HepG2 (cell line): ENCODE results near the gene PRKAG1. TPM values are rescaled to one million over a fixed set of nuclear protein-coding genes. Genes with fewer than 3 reads are reported as not detected.

ENCODE experiments used
- AGO2 ChIP-seq: fragments of 200-400 bp; formaldehyde crosslinking; optimal IDR thresholded peaks from 2 replicates; pipeline ENCODE3; 2017; ENCODE audit warnings: mild to moderate bottlenecking, low read depth, low read length, moderate library complexity
- FOXM1 ChIP-seq: sonication (generic); formaldehyde crosslinking; IDR thresholded peaks from 2 replicates; pipeline ENCODE4 v1.5.0; 2020; ENCODE audit warnings: missing genetic modification reagents
- KLF13 ChIP-seq: sonication (generic); formaldehyde crosslinking; IDR thresholded peaks from 2 replicates; pipeline ENCODE4 v1.4.0; 2020; ENCODE audit warnings: mild to moderate bottlenecking, missing genetic modification reagents
- REL ChIP-seq: sonication (generic); formaldehyde crosslinking; conservative IDR thresholded peaks from 2 replicates; pipeline ENCODE4 v1.8.0; 2022; ENCODE audit warnings: mild to moderate bottlenecking, missing genetic modification reagents, moderate library complexity
- RFX5 ChIP-seq: IDR thresholded peaks from 2 replicates; pipeline ENCODE4 v1.6.1; 2011; ENCODE audit warnings: low read depth, low read length, improper control_type of control experiment
- SOX6 ChIP-seq, 2 experiments: fragments of 450-650 bp in 1 of 2; sonication (generic) in 1 of 2; formaldehyde crosslinking in 1 of 2; IDR thresholded peaks; 2 replicates each; pipeline versions ENCODE4 v1.4.0 to v1.6.1; 2017 to 2020; ENCODE audit warnings: antibody characterized with exemption in 1 of 2, mild to moderate bottlenecking in 1 of 2, missing genetic modification reagents in 1 of 2
- ZFY ChIP-seq: sonication (generic); formaldehyde crosslinking; IDR thresholded peaks from 2 replicates; pipeline ENCODE4 v1.4.0; 2020; ENCODE audit warnings: missing genetic modification reagents
- ZNF337 ChIP-seq: sonication (generic); formaldehyde crosslinking; IDR thresholded peaks from 2 replicates; pipeline ENCODE4 v1.5.1; 2020; ENCODE audit warnings: missing genetic modification reagents, low read depth, mild to moderate bottlenecking, borderline replicate concordance
- ZNF737 ChIP-seq: sonication (generic); formaldehyde crosslinking; IDR thresholded peaks from 2 replicates; pipeline ENCODE4 v1.5.0; 2020; ENCODE audit warnings: missing genetic modification reagents, mild to moderate bottlenecking, borderline replicate concordance
- ZNF747 ChIP-seq: sonication (generic); formaldehyde crosslinking; IDR thresholded peaks from 2 replicates; pipeline ENCODE4 v1.8.1; 2023; ENCODE audit warnings: missing genetic modification reagents, mild to moderate bottlenecking, borderline replicate concordance
- ZSCAN30 ChIP-seq: sonication (generic); formaldehyde crosslinking; IDR thresholded peaks from 2 replicates; pipeline ENCODE4 v1.5.0; 2020; ENCODE audit warnings: mild to moderate bottlenecking, missing genetic modification reagents
- polyA plus RNA-seq, 8 experiments: library from polyadenylated mRNA; depleted of rRNA in 3 of 8; stranded (reverse) in 7 of 8; unstranded in 1 of 8; fragments of >200 nt; fragmentation: Illumina TruSeq in 4 of 8; extraction: Trizol in 4 of 8; gene quantifications; 2 replicates each; pipeline versions ENCODE4 v1.2.1 to v1.2.3, GENCODE V29; 2011 to 2016; ENCODE audit warnings: low read depth in 4 of 8, missing spikeins in 1 of 8, mixed read lengths in 1 of 8; ENCODE audit not compliant: insufficient read depth in 1 of 8
- total RNA-seq, 5 experiments: library from RNA; depleted of rRNA; stranded (reverse); fragments of >200 nt; fragmentation: Illumina TruSeq; extraction: Trizol; gene quantifications; 2 replicates each; pipeline ENCODE4 v1.2.3, GENCODE V29; 2016; ENCODE audit warnings: low read depth in 1 of 5
- TF ChIP-seq, protein P1 (sequence below), 2 experiments: fragments of 450-650 bp in 1 of 2; sonication (generic) in 1 of 2; formaldehyde crosslinking in 1 of 2; IDR thresholded peaks; 2 replicates each; pipeline versions ENCODE4 v1.6.1 to v1.8.0; 2016 to 2022; ENCODE audit warnings: antibody characterized with exemption in 1 of 2, mild to moderate bottlenecking in 1 of 2, missing genetic modification reagents in 1 of 2
- TF ChIP-seq, protein P2 (sequence below): sonication (generic); formaldehyde crosslinking; IDR thresholded peaks from 2 replicates; pipeline ENCODE4 v1.9.0; 2022; ENCODE audit warnings: low read depth, missing genetic modification reagents
- TF ChIP-seq, protein P3 (sequence below): sonication (generic); formaldehyde crosslinking; IDR thresholded peaks from 2 replicates; pipeline ENCODE4 v1.4.0; 2020; ENCODE audit warnings: missing genetic modification reagents
- TF ChIP-seq, protein P4 (sequence below): sonication (generic); formaldehyde crosslinking; IDR thresholded peaks from 2 replicates; pipeline ENCODE4 v1.8.0; 2022; ENCODE audit warnings: mild to moderate bottlenecking, missing genetic modification reagents, moderate library complexity

PRKAG1 gene
- total and polyA plus RNA-seq, 2 of the 13 experiments (the other 11 are each of a cell fraction or from before 2014, with no cell fraction given) = 26.1 to 32.8 TPM

DNA sequence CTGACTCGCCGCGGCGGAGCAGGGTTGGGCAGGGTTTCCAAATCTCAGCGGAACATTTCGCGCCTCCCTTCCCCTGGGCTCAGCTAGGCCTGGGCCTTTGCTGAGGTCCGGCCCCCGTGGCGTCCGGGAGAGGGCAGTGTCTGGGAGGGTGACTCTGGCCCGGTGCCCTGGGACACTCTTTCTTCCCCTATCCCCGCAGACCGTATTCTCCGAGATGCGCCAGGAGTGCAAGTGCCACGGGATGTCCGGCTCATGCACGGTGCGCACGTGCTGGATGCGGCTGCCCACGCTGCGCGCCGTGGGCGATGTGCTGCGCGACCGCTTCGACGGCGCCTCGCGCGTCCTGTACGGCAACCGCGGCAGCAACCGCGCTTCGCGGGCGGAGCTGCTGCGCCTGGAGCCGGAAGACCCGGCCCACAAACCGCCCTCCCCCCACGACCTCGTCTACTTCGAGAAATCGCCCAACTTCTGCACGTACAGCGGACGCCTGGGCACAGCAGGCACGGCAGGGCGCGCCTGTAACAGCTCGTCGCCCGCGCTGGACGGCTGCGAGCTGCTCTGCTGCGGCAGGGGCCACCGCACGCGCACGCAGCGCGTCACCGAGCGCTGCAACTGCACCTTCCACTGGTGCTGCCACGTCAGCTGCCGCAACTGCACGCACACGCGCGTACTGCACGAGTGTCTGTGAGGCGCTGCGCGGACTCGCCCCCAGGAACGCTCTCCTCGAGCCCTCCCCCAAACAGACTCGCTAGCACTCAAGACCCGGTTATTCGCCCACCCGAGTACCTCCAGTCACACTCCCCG lies 37.4 kb downstream of the PRKAG1 start (continued):
- TF ChIP-seq ZSCAN30 (CRISPR knock-in tag) = no peak
- TF ChIP-seq, protein P1, sequence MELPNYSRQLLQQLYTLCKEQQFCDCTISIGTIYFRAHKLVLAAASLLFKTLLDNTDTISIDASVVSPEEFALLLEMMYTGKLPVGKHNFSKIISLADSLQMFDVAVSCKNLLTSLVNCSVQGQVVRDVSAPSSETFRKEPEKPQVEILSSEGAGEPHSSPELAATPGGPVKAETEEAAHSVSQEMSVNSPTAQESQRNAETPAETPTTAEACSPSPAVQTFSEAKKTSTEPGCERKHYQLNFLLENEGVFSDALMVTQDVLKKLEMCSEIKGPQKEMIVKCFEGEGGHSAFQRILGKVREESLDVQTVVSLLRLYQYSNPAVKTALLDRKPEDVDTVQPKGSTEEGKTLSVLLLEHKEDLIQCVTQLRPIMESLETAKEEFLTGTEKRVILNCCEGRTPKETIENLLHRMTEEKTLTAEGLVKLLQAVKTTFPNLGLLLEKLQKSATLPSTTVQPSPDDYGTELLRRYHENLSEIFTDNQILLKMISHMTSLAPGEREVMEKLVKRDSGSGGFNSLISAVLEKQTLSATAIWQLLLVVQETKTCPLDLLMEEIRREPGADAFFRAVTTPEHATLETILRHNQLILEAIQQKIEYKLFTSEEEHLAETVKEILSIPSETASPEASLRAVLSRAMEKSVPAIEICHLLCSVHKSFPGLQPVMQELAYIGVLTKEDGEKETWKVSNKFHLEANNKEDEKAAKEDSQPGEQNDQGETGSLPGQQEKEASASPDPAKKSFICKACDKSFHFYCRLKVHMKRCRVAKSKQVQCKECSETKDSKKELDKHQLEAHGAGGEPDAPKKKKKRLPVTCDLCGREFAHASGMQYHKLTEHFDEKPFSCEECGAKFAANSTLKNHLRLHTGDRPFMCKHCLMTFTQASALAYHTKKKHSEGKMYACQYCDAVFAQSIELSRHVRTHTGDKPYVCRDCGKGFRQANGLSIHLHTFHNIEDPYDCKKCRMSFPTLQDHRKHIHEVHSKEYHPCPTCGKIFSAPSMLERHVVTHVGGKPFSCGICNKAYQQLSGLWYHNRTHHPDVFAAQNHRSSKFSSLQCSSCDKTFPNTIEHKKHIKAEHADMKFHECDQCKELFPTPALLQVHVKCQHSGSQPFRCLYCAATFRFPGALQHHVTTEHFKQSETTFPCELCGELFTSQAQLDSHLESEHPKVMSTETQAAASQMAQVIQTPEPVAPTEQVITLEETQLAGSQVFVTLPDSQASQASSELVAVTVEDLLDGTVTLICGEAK (IDR thresholded peaks at IDR 0.05) = no peak
- TF ChIP-seq, protein P1 (CRISPR knock-in tag; IDR thresholded peaks at IDR 0.05) = 0 out of 2 replicates have a peak, but pooled peaks have one; percentile 24
- TF ChIP-seq, protein P2, sequence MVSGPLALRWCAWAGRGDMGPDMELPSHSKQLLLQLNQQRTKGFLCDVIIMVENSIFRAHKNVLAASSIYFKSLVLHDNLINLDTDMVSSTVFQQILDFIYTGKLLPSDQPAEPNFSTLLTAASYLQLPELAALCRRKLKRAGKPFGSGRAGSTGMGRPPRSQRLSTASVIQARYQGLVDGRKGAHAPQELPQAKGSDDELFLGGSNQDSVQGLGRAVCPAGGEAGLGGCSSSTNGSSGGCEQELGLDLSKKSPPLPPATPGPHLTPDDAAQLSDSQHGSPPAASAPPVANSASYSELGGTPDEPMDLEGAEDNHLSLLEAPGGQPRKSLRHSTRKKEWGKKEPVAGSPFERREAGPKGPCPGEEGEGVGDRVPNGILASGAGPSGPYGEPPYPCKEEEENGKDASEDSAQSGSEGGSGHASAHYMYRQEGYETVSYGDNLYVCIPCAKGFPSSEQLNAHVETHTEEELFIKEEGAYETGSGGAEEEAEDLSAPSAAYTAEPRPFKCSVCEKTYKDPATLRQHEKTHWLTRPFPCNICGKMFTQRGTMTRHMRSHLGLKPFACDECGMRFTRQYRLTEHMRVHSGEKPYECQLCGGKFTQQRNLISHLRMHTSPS (CRISPR knock-in tag) = no peak
- no peak for TF ChIP-seq ZNF737 (CRISPR knock-in tag)
- TF ChIP-seq ZFY (CRISPR knock-in tag) = peak; percentile 53; the same call in 1 of the 2 replicates
- no peak for TF ChIP-seq AGO2
- TF ChIP-seq, protein P3, sequence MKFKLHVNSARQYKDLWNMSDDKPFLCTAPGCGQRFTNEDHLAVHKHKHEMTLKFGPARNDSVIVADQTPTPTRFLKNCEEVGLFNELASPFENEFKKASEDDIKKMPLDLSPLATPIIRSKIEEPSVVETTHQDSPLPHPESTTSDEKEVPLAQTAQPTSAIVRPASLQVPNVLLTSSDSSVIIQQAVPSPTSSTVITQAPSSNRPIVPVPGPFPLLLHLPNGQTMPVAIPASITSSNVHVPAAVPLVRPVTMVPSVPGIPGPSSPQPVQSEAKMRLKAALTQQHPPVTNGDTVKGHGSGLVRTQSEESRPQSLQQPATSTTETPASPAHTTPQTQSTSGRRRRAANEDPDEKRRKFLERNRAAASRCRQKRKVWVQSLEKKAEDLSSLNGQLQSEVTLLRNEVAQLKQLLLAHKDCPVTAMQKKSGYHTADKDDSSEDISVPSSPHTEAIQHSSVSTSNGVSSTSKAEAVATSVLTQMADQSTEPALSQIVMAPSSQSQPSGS = no peak
- no peak for TF ChIP-seq RFX5
- no peak for TF ChIP-seq ZNF337 (CRISPR knock-in tag)
- no peak for TF ChIP-seq SOX6 (IDR thresholded peaks at IDR 0.05)
- TF ChIP-seq SOX6 (CRISPR knock-in tag; IDR thresholded peaks at IDR 0.05) = no peak
- TF ChIP-seq FOXM1 (CRISPR knock-in tag) = no peak
- no peak for TF ChIP-seq REL (CRISPR knock-in tag)
- peak; percentile 32; the same call in 1 of the 2 replicates for TF ChIP-seq ZNF747 (CRISPR knock-in tag)
- TF ChIP-seq KLF13 (CRISPR knock-in tag) = no peak
- TF ChIP-seq, protein P4, sequence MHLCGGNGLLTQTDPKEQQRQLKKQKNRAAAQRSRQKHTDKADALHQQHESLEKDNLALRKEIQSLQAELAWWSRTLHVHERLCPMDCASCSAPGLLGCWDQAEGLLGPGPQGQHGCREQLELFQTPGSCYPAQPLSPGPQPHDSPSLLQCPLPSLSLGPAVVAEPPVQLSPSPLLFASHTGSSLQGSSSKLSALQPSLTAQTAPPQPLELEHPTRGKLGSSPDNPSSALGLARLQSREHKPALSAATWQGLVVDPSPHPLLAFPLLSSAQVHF (CRISPR knock-in tag) = no peak
